HG02943 (cell line): ENCODE results near the gene TMEM41B.
A peak's percentile ranks its signal among the peaks of the same experiment; 100 is the strongest.
"Not testable (repeated sequence)": the region's sequence is repeated elsewhere in the genome, so short reads cannot be mapped to it uniquely, and the experiment has no call there.

Experiments
- ATAC-seq: cut with Tn5 transposase; IDR thresholded peaks from one replicate; pipeline ENCODE4 v1.9.1; 2021; ENCODE audit warnings: mild to moderate bottlenecking, low read depth, moderate library complexity; ENCODE audit not compliant: unreplicated experiment

The TMEM41B gene

DNA sequence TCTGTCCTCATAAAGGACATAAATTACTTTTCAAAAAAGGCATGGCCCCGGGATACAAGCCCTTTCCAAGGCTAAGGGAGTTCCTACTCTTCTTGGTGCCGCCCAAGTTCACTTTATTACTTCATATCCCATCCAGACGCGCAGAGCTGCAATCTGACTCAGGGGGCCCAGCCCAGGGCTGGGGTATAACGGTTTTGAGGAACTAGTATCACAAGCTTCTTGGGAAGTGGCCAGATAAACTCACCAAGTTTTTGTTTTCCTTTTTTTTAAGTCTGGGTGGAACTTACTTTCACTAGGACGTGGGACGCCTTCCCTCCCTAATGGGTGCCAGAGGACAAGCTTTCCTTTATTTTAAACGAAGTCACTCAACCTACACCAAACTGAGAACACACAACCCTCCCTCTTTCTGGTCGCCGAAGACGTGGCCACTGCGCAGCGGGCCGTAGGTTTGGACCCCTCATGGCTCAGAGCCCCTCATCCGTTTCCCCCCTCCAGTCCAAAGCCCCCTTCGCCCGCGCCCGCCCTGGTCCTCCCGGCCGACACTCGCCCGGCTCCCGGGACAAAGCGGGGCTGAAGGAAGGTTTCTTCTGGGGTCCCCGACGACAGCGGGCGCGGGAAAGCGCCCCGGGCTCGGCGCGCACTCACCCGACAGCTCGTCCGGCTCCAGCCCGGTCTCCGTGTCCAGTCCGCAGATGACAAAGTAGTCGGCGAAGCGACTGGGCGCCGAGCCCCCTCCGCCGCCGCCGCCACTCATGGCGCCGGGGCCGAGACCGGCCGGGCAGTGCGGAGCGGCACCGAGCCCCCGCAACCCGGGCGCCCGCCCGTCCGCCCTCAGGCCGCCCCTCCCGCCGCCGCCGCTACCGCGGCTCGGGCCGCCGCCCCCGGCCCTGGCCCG is 49.8 kb downstream of the TMEM41B start:
- peak; percentile 18 for ATAC-seq

DNA sequence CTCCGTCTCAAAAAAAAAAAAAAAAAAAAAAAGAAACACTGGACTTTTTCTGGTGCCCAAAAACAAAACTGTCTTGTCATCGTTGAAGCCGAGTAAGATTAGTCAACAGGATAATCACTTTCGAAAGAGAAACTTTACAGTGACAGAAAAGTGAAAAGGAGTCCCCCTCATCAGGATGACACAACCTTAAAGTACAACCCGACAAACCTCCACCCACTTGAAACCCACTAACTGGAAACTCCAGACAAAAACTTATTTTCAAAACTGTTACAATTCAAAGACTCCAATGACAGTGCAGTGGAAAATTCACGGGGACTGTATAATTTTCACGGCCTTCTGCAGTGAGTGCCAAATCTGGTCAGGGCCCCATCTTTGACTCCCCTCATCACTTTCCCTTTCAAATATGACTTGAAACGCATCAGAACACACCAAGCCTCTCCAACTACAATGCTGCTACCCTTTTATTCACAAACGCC is 50.5 kb downstream of the TMEM41B start:
- ATAC-seq = peak; percentile 67

DNA sequence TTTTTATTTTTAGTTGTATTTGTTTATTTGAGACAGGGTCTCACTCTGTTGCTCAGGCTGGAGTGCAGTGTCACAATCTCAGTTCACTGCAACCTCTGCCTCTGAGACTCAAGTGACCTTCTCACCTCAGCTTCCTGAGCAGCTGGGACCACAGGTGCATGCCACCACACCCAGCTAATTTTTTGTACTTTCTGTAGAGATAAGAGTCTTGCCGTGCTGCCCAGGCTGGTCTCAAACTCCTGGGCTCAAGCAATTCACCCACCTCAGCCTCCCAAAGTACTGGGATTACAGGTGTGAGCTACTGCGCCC is 53.6 kb downstream of the TMEM41B start:
- ATAC-seq = not testable (repeated sequence)

GRCh38 chr11:9259981-9260837 is 54.2 kb downstream of the TMEM41B start:
- no peak for ATAC-seq

DNA sequence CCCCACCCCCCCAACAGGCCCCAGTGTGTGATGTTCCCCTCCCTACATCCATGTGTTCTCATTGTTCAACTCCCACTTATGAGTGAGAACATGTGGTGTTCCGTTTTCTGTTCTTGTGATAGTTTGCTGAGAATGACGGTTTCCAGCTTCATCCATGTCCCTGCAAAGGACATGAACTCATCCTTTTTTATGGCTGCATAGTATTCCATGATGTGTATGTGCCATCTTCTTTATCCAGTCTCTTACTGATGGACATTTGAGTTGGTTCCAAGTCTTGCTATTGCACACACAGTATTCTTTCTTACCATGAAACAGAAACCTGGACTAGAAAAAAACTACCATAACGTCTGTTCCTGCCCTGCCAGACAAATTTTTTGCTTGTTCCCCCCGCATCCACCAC is 56.1 kb downstream of the TMEM41B start:
- not testable (repeated sequence) for ATAC-seq

- no peak for ATAC-seq
Measured at GRCh38 chr11:9254416-9254815, 60.0 kb downstream of the TMEM41B start.

DNA sequence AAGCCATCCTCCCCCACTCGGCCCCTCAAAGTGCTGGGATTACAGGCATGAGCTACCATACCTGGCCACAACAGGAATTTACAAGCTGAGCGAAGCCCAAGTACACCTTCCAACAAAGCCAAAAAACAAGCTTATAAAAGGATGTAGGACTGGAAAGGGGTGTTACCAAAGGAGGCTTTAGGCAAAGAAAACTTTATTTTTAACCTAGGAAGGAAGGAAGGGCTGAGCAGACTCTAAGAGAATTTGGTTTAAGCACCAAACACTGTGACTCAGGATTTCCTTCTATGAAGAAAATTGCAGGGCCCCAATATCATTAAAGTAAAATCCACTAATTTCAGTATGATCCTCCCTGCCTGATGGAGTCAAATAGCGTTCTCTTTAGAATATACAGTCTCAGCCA is 61.3 kb downstream of the TMEM41B start:
- ATAC-seq = no peak

DNA sequence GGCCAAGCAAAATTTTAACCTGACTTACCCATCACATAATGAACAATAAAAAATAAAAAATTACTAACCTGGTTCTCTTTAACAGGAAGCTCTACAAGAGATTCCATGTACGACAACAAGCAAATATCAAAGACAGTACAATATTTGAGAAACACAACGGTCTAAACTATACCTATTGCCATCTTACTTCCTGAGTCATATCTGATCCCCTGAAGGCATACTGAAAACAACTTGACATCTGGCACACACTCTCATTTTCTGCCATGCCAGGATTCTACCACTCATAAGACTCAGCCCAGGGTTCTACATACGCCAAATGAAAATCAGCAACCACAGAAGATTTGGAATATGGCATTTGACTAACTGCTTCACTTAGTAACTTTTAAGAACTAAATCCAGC is 63.1 kb downstream of the TMEM41B start:
- no peak for ATAC-seq

GRCh38 chr11:9250139-9250582 is 64.2 kb downstream of the TMEM41B start:
- ATAC-seq = no peak

DNA sequence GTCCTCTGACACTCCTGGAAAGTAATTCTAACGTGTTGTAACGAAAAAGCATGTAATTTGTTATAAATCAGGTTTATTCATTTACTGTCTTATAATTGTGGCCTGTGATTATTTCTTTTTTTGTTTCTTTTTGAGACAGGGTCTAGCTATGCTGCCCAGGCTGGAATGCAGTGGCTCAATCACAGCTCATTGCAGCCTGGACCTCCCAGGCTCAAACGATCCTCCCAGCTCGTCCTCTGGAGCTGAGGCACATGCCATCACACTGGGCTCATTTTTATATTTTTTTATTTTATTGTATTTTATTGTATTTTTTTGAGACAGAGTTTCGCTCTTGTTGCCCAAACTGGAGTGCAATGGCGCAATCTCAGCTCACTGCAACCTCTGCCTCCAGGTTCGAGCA is 65.1 kb downstream of the TMEM41B start:
- no peak for ATAC-seq

DNA sequence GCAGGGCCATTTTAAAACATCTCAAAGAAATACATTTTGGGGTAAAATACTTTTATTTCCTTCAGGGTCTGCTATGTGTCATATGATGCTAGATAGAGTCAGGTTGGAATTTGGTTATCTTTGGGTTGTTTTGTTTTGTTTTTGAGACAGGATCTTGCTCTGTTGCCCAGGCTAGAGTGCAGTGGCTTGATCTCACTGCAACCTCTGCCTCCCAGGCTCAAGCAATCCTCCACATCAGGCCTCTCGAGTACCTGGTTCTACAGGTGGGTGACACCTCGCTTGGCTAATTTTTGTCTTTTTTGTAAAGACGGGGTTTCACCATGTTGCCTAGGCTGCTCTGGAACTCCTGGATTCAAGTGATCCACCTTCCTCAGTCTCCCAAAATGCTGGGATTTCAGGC is 66.5 kb downstream of the TMEM41B start:
- ATAC-seq = no peak

DNA sequence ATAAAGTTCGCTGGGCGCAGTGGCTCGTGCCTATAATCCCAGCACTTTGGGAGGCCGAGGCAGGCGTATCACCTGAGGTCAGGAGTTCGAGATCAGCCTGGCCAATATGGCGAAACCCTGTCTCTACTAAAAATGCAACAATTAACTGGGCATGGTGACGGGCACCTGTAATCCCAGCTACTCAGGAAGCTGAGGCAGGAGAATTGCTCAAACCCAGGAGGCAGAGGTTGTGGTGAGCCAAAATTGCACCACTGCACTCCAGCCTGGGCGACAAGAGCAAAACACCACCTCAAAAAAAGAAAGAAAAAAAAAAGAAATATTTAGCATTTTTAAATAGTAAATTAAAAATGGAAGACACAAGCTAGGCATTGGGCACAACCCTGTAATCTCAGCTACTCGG is 78.2 kb downstream of the TMEM41B start:
- not testable (repeated sequence) for ATAC-seq

DNA sequence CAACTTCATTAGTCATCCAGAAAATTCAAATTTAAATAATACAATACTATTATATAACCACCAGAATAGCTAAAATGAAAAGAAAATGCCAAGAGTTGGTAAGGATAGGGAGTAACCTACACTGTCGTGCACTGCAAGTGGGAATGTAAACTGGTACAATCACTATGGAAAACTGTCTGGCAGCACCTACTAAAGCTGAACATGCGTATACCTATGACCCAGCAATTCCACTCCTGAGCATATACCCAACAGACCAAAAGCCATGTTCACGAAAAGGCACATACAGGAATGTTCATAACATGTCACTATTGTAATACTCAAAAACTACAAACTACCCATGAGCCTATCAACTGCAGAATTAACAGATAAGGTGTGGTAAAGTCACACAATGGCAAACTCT is 81.9 kb downstream of the TMEM41B start:
- ATAC-seq = no peak

GRCh38 chr11:9231848-9232177 is 82.6 kb downstream of the TMEM41B start:
- no peak for ATAC-seq
